HCT116 (cell line): ENCODE measurements around the gene FUT6. TPM values are rescaled to one million over a fixed set of nuclear protein-coding genes. Genes with fewer than 3 reads are reported as not detected.

Experiments used
- ATAC-seq: fragments of 200-7000 bp; cut with Tn5 transposase; 2 replicates; pipeline ENCODE4 v1.9.1; 2020; ENCODE audit warnings: mild to moderate bottlenecking, moderate library complexity
- BruUV-seq: library from RNA; stranded (reverse); fragments of 400-500 nt; replicated peaks from 2 replicates; lab custom pipeline; 2021; lab: Mats Ljungman, UMichigan
- CTCF ChIA-PET: fragments of 300-600 bp; sonication (Branson Sonifier 250); formaldehyde crosslinking; loops from one replicate; lab custom pipeline; 2021; ENCODE audit warnings: antibody characterized with exemption; lab: Charles Lee
- POLR2A ChIA-PET: fragments of 300-600, 350-600 bp; sonication (Branson Sonifier 250); formaldehyde crosslinking; loops from one replicate; lab custom pipeline; 2021; ENCODE audit warnings: antibody characterized with exemption; lab: Charles Lee
- RAD21 ChIA-PET, 2 experiments: fragments of 300-600 bp; sonication (Branson Sonifier 250); formaldehyde crosslinking; loops; one replicate each; lab custom pipeline; 2023; ENCODE audit warnings: low total read pairs in 2 of 2; ENCODE audit not compliant: uncharacterized antibody in 2 of 2, unreplicated experiment in 2 of 2, low non-redundant PET in 1 of 2; lab: Charles Lee
- DNase-seq: peaks from one replicate; pipeline ENCODE4 v3.0.0-alpha.2; 2010; ENCODE audit warnings: low read depth, low spot score
- H2AFZ ChIP-seq: fragments of 200-600 bp; shearing (Covaris generic), sonication (generic); 2 replicates; pipeline ENCODE4 v1.6.1; 2017; ENCODE audit warnings: low read depth, mixed run types, mixed read lengths, antibody characterized with exemption, low read length; ENCODE audit not compliant: poor library complexity, severe bottlenecking
- H3K27ac ChIP-seq: 2 replicates; pipeline ENCODE4 v1.5.1; 2012; ENCODE audit warnings: low read depth, low read length
- H3K27me3 ChIP-seq: fragments of 200-600 bp; sonication (generic); 2 replicates; pipeline ENCODE4 v1.6.1; 2016; ENCODE audit warnings: mixed run types, low read length, mixed read lengths; ENCODE audit not compliant: insufficient read depth
- H3K36me3 ChIP-seq, 2 experiments: fragments of 200-500 bp in 1 of 2; fragments of 200-600 bp in 1 of 2; sonication (Bioruptor generic) in 1 of 2; sonication (generic) in 1 of 2; 2 replicates each; pipeline versions ENCODE4 v1.5.1 to v1.6.1; 2014 to 2016; ENCODE audit warnings: low read length in 2 of 2, inconsistent platforms in 1 of 2, mixed read lengths in 1 of 2, mixed run types in 1 of 2; ENCODE audit not compliant: insufficient read depth in 2 of 2, control insufficient read depth in 1 of 2
- H3K4me1 ChIP-seq, 2 experiments: fragments of 200-600 bp in 1 of 2; sonication (generic) in 1 of 2; 2 replicates each; pipeline versions ENCODE4 v1.5.1 to v1.6.1; 2012 to 2017; ENCODE audit warnings: low read length in 2 of 2, inconsistent platforms in 1 of 2, mild to moderate bottlenecking in 1 of 2, mixed read lengths in 1 of 2, mixed run types in 1 of 2, moderate library complexity in 1 of 2; ENCODE audit not compliant: insufficient read depth in 2 of 2, control insufficient read depth in 1 of 2
- H3K4me2 ChIP-seq: fragments of 200-600 bp; sonication (generic); 2 replicates; pipeline ENCODE4 v1.6.1; 2017; ENCODE audit warnings: mixed run types, low read length, mixed read lengths
- H3K4me3 ChIP-seq, 2 experiments: fragments of 200-600 bp in 1 of 2; sonication (generic) in 1 of 2; replicated peaks in 1 of 2; 2 replicates each; pipeline ENCODE4 v1.5.1; 2011 to 2016; ENCODE audit warnings: low read length in 2 of 2, control low read depth in 1 of 2, low read depth in 1 of 2, mild to moderate bottlenecking in 1 of 2, mixed read lengths in 1 of 2, mixed run types in 1 of 2
- H3K79me2 ChIP-seq: fragments of 200-600 bp; sonication (generic); 2 replicates; pipeline ENCODE4 v1.6.1; 2017; ENCODE audit warnings: mild to moderate bottlenecking, mixed run types, low read length, moderate library complexity, mixed read lengths; ENCODE audit not compliant: insufficient read depth
- H3K9ac ChIP-seq: fragments of 200-600 bp; sonication (generic); 2 replicates; pipeline ENCODE4 v1.6.1; 2016; ENCODE audit warnings: low read length, mixed read lengths
- H3K9me2 ChIP-seq: fragments of 200-600 bp; sonication (generic), shearing (Covaris generic); 2 replicates; pipeline ENCODE4 v1.6.1; 2017; ENCODE audit warnings: mixed run types, mild to moderate bottlenecking, moderate library complexity; ENCODE audit not compliant: insufficient read depth
- H3K9me3 ChIP-seq, 2 experiments: fragments of 200-500 bp in 1 of 2; fragments of 200-600 bp in 1 of 2; sonication (Bioruptor generic) in 1 of 2; sonication (generic) in 1 of 2; 2 replicates each; pipeline ENCODE4 v1.6.1; 2014 to 2017; ENCODE audit warnings: low read length in 2 of 2, mixed read lengths in 2 of 2, inconsistent platforms in 1 of 2, low read depth in 1 of 2, mild to moderate bottlenecking in 1 of 2, mixed run types in 1 of 2, moderate library complexity in 1 of 2; ENCODE audit not compliant: control insufficient read depth in 1 of 2, insufficient read depth in 1 of 2
- H4K20me1 ChIP-seq: fragments of 200-600 bp; sonication (generic), shearing (Covaris generic); 2 replicates; pipeline ENCODE4 v1.6.1; 2017; ENCODE audit warnings: mixed run types, mild to moderate bottlenecking, moderate library complexity; ENCODE audit not compliant: insufficient read depth
- ATF3 ChIP-seq: IDR thresholded peaks from 2 replicates; pipeline ENCODE4 v1.6.1; 2012
- CEBPB ChIP-seq: IDR thresholded peaks from 2 replicates; pipeline ENCODE4 v1.6.1; 2012; ENCODE audit warnings: low read depth
- CTCF ChIP-seq, 3 experiments: fragments of 200-600 bp in 1 of 3; sonication (generic) in 1 of 3; IDR thresholded peaks in 2 of 3; conservative IDR thresholded peaks in 1 of 3; 2 replicates each; pipeline ENCODE4 v1.5.1; 2012 to 2017; ENCODE audit warnings: low read depth in 2 of 3, low read length in 2 of 3, antibody characterized with exemption in 1 of 3, borderline replicate concordance in 1 of 3, control low read depth in 1 of 3, mild to moderate bottlenecking in 1 of 3, mixed read lengths in 1 of 3, mixed run types in 1 of 3, moderate library complexity in 1 of 3; ENCODE audit not compliant: insufficient read depth in 1 of 3
- EGR1 ChIP-seq: IDR thresholded peaks from 2 replicates; pipeline ENCODE4 v1.6.1; 2012; ENCODE audit warnings: low read depth
- MAX ChIP-seq: IDR thresholded peaks from 2 replicates; pipeline ENCODE4 v1.6.1; 2012
- POLR2AphosphoS5 ChIP-seq: IDR thresholded peaks from 2 replicates; pipeline ENCODE4 v1.6.1; 2011; ENCODE audit warnings: mild to moderate bottlenecking, low read depth, low read length, moderate library complexity
- RAD21 ChIP-seq: IDR thresholded peaks from 2 replicates; pipeline ENCODE4 v1.6.1; 2012; ENCODE audit warnings: low read depth, mild to moderate bottlenecking
- REST ChIP-seq: IDR thresholded peaks from 2 replicates; pipeline ENCODE4 v1.6.1; 2012; ENCODE audit warnings: low read depth
- SIN3A ChIP-seq: IDR thresholded peaks from 2 replicates; pipeline ENCODE4 v1.6.1; 2012; ENCODE audit warnings: low read depth
- SP1 ChIP-seq: IDR thresholded peaks from 2 replicates; pipeline ENCODE4 v1.6.1; 2012; ENCODE audit warnings: low read depth
- YY1 ChIP-seq: IDR thresholded peaks from 2 replicates; pipeline ENCODE4 v1.6.1; 2011; ENCODE audit warnings: low read length, low read depth, moderate library complexity, mild to moderate bottlenecking; ENCODE audit not compliant: insufficient replicate concordance; ENCODE audit errors: extremely low read depth
- ZNF274 ChIP-seq: fragments of 200-500 bp; sonication (Bioruptor generic); IDR thresholded peaks from 2 replicates; pipeline ENCODE4 v1.6.1; 2014; ENCODE audit warnings: mild to moderate bottlenecking, low read depth, low read length, inconsistent platforms
- intact Hi-C: fragments of 100-400 bp; cut with micrococcal nuclease; formaldehyde crosslinking; loops from 2 replicates; pipeline ENCODE4 v1.10.0; 2022
- total RNA-seq: library from RNA; stranded (reverse); gene quantifications from one replicate; pipeline ENCODE4 v1.2.1, GENCODE V29; 2021; ENCODE audit not compliant: unreplicated experiment

FUT6 gene
- total RNA-seq, 1 experiment from 2014 or later, result not detected

- Histone ChIP-seq H4K20me1 (no peaks in the 10 kb centered on the region; the same call in 1 of the 2 replicates), H3K4me2 (no peak overlapping the region), H3K27me3 (no peaks in the 10 kb centered on the region), H2AFZ (no peak overlapping the region), H3K9ac (no peak overlapping the region), H3K9me2 (no peaks in the 10 kb centered on the region), H3K27ac (no peak overlapping the region), H3K9me3 (no peaks in the 10 kb centered on the region), H3K4me3 (no peak overlapping the region), H3K4me1 (peaks cover 6 to 13% of the 10 kb centered on the region in 2 experiments; a peak in 3 of 4 replicates), H3K79me2 (peaks cover 26% of the 10 kb centered on the region), H3K36me3 (peaks cover 37 to 56% of the 10 kb centered on the region in 2 experiments; a peak in 3 of 4 replicates)
- TF ChIP-seq SP1 (no peak), REST (no peak), MAX (no peak), RAD21 (no peak), SIN3A (no peak), EGR1 (no peak), CEBPB (no peak), YY1 (no peak), POLR2AphosphoS5 (no peak), ZNF274 (no peak), ATF3 (no peak), CTCF (IDR thresholded peaks at IDR 0.05 in 2 of 3, conservative IDR thresholded peaks at IDR 0.05 in 1 of 3; ENCODE audit: borderline replicate concordance in 1 of 3, insufficient read depth in 1 of 3, low read depth in 2 of 3, low read length in 2 of 3) (no peak)
- no peak for ATAC-seq
- CTCF ChIA-PET, result no interaction called here
- POLR2A ChIA-PET, result no interaction called here
- RAD21 ChIA-PET, result interaction anchor here in 1 of 2 experiments (0.6 kb wide), 1 partner anchor 51 kb away, joined by 3 read pairs; no protein-coding TSS in a partner anchor
- BruUV-seq, result no TSS peak
- no peak for DNase-seq
- intact Hi-C loops, result no loop called here
Measured at GRCh38 chr19:5788422-5788821, 51.1 kb downstream of the FUT6 start.
